Endothelial cell of umbilical vein (primary cell): ENCODE data around the gene ENAH. TPM values are rescaled to one million over a fixed set of nuclear protein-coding genes. Genes with fewer than 3 reads are reported as not detected.

Source experiments
- BruUV-seq: library from RNA; stranded (reverse); fragments of 400-500 nt; replicated peaks from 2 replicates; lab custom pipeline; 2021; lab: Mats Ljungman, UMichigan
- CTCF ChIA-PET: fragments of 300-600, 350-600 bp; sonication (Branson Sonifier 250); formaldehyde crosslinking; loops from one replicate; lab custom pipeline; 2021; ENCODE audit warnings: antibody characterized with exemption, inconsistent platforms; lab: Charles Lee
- POLR2A ChIA-PET: fragments of 300-600, 350-600 bp; sonication (Branson Sonifier 250); formaldehyde crosslinking; loops from one replicate; lab custom pipeline; 2021; ENCODE audit warnings: antibody characterized with exemption, inconsistent platforms; lab: Charles Lee
- DNase-seq: peaks from one replicate; pipeline ENCODE4 v3.0.0-alpha.2; 2011; ENCODE audit warnings: low read depth, low spot score
- FAIRE-seq: peaks from 2 replicates; lab custom pipeline; 2011; peaks lifted over from hg19 to GRCh38; lab: Jason Lieb, UNC
- H2AFZ ChIP-seq: 2 replicates; pipeline ENCODE4 v1.6.0; 2012; ENCODE audit warnings: low read depth, low read length, control low read depth, inconsistent platforms
- H3K27ac ChIP-seq: 2 replicates; pipeline ENCODE4 v1.5.1; 2011; ENCODE audit warnings: low read depth, mild to moderate bottlenecking, control low read depth, low read length, moderate library complexity; ENCODE audit not compliant: insufficient read depth
- H3K27me3 ChIP-seq, 2 experiments: 2 replicates each; pipeline versions ENCODE4 v1.6.0 to v1.6.1; 2011; ENCODE audit warnings: low read length in 2 of 2, mixed read lengths in 1 of 2; ENCODE audit not compliant: control insufficient read depth in 2 of 2, insufficient read depth in 2 of 2
- H3K36me3 ChIP-seq, 2 experiments: 2 replicates in 1 of 2; 3 replicates in 1 of 2; pipeline ENCODE4 v1.5.1; 2011; ENCODE audit warnings: low read length in 2 of 2, mild to moderate bottlenecking in 1 of 2, moderate library complexity in 1 of 2; ENCODE audit not compliant: control insufficient read depth in 2 of 2, insufficient read depth in 2 of 2; ENCODE audit errors: extremely low read depth in 1 of 2
- H3K4me1 ChIP-seq: 3 replicates; pipeline ENCODE4 v1.5.1; 2011; ENCODE audit warnings: mild to moderate bottlenecking, low read length; ENCODE audit not compliant: control insufficient read depth, insufficient read depth; ENCODE audit errors: extremely low read depth
- H3K4me2 ChIP-seq: 2 replicates; pipeline ENCODE4 v1.6.1; 2011; ENCODE audit warnings: low read length, control low read depth, mixed read lengths; ENCODE audit not compliant: insufficient read depth
- H3K4me3 ChIP-seq, 3 experiments: fragments of 200-600 bp in 1 of 3; sonication (generic), shearing (Covaris generic) in 1 of 3; replicated peaks in 1 of 3; 2 replicates each; pipeline ENCODE4 v1.5.1; 2011 to 2016; ENCODE audit warnings: control low read depth in 3 of 3, low read length in 3 of 3, mild to moderate bottlenecking in 2 of 3, inconsistent platforms in 1 of 3, low read depth in 1 of 3, moderate library complexity in 1 of 3; ENCODE audit not compliant: insufficient read depth in 1 of 3
- H3K79me2 ChIP-seq: 2 replicates; pipeline ENCODE4 v1.6.0; 2012; ENCODE audit warnings: low read length, inconsistent platforms; ENCODE audit not compliant: control insufficient read depth, insufficient read depth
- H3K9ac ChIP-seq: replicated peaks from 2 replicates; pipeline ENCODE3; 2011; ENCODE audit warnings: low read length, control low read depth; ENCODE audit not compliant: insufficient read depth; ENCODE audit errors: extremely low read depth
- H3K9me1 ChIP-seq: replicated peaks from 3 replicates; pipeline ENCODE4 v1.6.0; 2011; ENCODE audit warnings: mild to moderate bottlenecking, low read length; ENCODE audit not compliant: control insufficient read depth, insufficient read depth; ENCODE audit errors: extremely low read depth
- H3K9me3 ChIP-seq: replicated peaks from 2 replicates; pipeline ENCODE4 v1.5.1; 2012; ENCODE audit warnings: low read length, inconsistent platforms; ENCODE audit not compliant: control insufficient read depth, insufficient read depth
- H4K20me1 ChIP-seq: replicated peaks from 2 replicates; pipeline ENCODE3; 2011; ENCODE audit warnings: mild to moderate bottlenecking, low read length; ENCODE audit not compliant: control insufficient read depth, insufficient read depth; ENCODE audit errors: extremely low read depth
- CTCF ChIP-seq, 2 donors: IDR thresholded peaks; 1 replicate in 1 of 2; 2 replicates in 1 of 2; pipeline ENCODE4 v1.5.1; 2011; ENCODE audit warnings: low read length in 2 of 2, mild to moderate bottlenecking in 2 of 2, moderate library complexity in 2 of 2, control low read depth in 1 of 2, inconsistent platforms in 1 of 2, low read depth in 1 of 2; ENCODE audit not compliant: insufficient read depth in 1 of 2; ENCODE audit errors: extremely low read depth in 1 of 2
- EZH2 ChIP-seq: IDR thresholded peaks from 2 replicates; pipeline ENCODE4 v1.6.1; 2012; ENCODE audit warnings: borderline replicate concordance, low read depth, mild to moderate bottlenecking, moderate library complexity, low read length, inconsistent platforms; ENCODE audit not compliant: severe bottlenecking
- FOS ChIP-seq: IDR thresholded peaks from 2 replicates; pipeline ENCODE4 v1.6.1; 2011; ENCODE audit warnings: mild to moderate bottlenecking, low read length, moderate library complexity, borderline replicate concordance; ENCODE audit not compliant: insufficient read depth
- GATA2 ChIP-seq: IDR thresholded peaks from 2 replicates; pipeline ENCODE4 v1.7.0; 2011; ENCODE audit warnings: low read depth, mild to moderate bottlenecking, moderate library complexity, mixed read lengths, low read length; ENCODE audit not compliant: insufficient read length, insufficient read depth
- JUN ChIP-seq: IDR thresholded peaks from 2 replicates; pipeline ENCODE4 v1.6.1; 2011; ENCODE audit warnings: borderline replicate concordance, low read depth; ENCODE audit not compliant: insufficient read length, insufficient read depth
- MYC ChIP-seq: IDR thresholded peaks from one replicate; pipeline ENCODE4 v1.6.1; 2011; ENCODE audit warnings: mild to moderate bottlenecking, low read depth, low read length
- POLR2A ChIP-seq: IDR thresholded peaks from 2 replicates; pipeline ENCODE4 v1.6.1; 2012; ENCODE audit warnings: low read depth, mild to moderate bottlenecking, control low read depth, low read length
- POLR2AphosphoS5 ChIP-seq: IDR thresholded peaks from 2 replicates; pipeline ENCODE4 v1.6.1; 2012; ENCODE audit warnings: low read depth, mild to moderate bottlenecking, control low read depth, low read length, moderate library complexity; ENCODE audit not compliant: insufficient read depth
- dilution Hi-C: fragments of 300-500 bp; cut with MboI; formaldehyde crosslinking; loops from one replicate; pipeline ENCODE4 v1.15.0; 2019; ENCODE audit warnings: low sequenced_read_pairs; ENCODE audit not compliant: extremely low pct_ligation_motif_present
- intact Hi-C: fragments of 100-400 bp; cut with micrococcal nuclease; formaldehyde crosslinking; loops from one replicate; pipeline ENCODE4 v1.10.0; 2022
- polyA plus RNA-seq, 4 experiments: library from polyadenylated mRNA; depleted of rRNA in 3 of 4; stranded (reverse) in 3 of 4; unstranded in 1 of 4; fragments of >200 nt; gene quantifications; 2 replicates each; pipeline versions ENCODE4 v1.2.1 to v1.2.3, GENCODE V29; 2011 to 2012; ENCODE audit warnings: missing spikeins in 1 of 4
- total RNA-seq: library from RNA; stranded (reverse); gene quantifications from 2 replicates; pipeline ENCODE4 v1.2.3, GENCODE V29; 2021
- TF ChIP-seq, protein P1 (sequence below): IDR thresholded peaks from 2 replicates; pipeline ENCODE4 v1.6.1; 2011; ENCODE audit not compliant: insufficient read depth, insufficient read length

ENAH gene
- total and polyA plus RNA-seq, 2 donors (not counting 3 experiments of a cell fraction or from before 2014, with no cell fraction given) = 19.9 to 95.6 TPM

DNA sequence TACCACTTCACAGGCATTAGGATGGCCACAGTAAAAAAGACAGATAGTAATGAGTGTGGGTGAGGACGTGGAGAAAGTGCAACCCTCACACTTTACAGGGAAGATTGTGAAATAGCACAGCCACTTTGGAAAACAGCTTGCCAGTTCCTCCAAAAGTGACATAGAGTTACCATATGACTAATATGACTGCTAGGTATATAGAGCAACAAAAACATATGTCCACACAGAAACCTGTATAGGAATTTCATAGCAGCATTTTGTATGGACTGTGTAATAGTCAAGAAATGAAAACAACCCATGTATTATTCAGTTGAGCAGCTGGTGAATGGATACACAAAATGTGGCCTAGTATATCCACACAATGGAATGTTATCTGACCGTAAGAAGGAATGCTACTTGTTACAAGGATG lies 194.7 kb downstream of the ENAH start:
- CTCF ChIA-PET = no interaction called here
- H3K79me2 ChIP-seq = no peaks in the 10 kb centered on the region
- H4K20me1 ChIP-seq = no peaks in the 10 kb centered on the region
- H3K36me3 ChIP-seq = no peaks in the 10 kb centered on the region
- no peak for TF ChIP-seq EZH2
- TF ChIP-seq MYC = no peak
- no peak for TF ChIP-seq FOS
- no peak for TF ChIP-seq JUN
- TF ChIP-seq, protein P1, sequence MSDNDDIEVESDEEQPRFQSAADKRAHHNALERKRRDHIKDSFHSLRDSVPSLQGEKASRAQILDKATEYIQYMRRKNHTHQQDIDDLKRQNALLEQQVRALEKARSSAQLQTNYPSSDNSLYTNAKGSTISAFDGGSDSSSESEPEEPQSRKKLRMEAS = no peak
- no peak for TF ChIP-seq CTCF (IDR thresholded peaks at IDR 0.05; ENCODE audit: extremely low read depth in 1 of 2, insufficient read depth in 1 of 2, low read depth in 1 of 2, low read length in 2 of 2)
- TF ChIP-seq POLR2A = no peak
- TF ChIP-seq GATA2 = no peak
- TF ChIP-seq POLR2AphosphoS5 = no peak
- dilution Hi-C loops (no loop called here), intact Hi-C loops (no loop called here)
- H3K4me2 ChIP-seq = no peak overlapping the region
- no peak overlapping the region for H2AFZ ChIP-seq
- no peak overlapping the region for H3K4me3 ChIP-seq
- DNase-seq (no peak), FAIRE-seq (no peak)
- H3K9ac ChIP-seq = no peak overlapping the region
- H3K9me3 ChIP-seq = no peaks in the 10 kb centered on the region
- POLR2A ChIA-PET = no interaction called here
- H3K4me1 ChIP-seq = peaks cover 17% of the 10 kb centered on the region
- H3K9me1 ChIP-seq = no peaks in the 10 kb centered on the region
- no TSS peak for BruUV-seq
- no peak overlapping the region for H3K27ac ChIP-seq
- no peaks in the 10 kb centered on the region for H3K27me3 ChIP-seq
